DMS 273 (cell line): ENCODE measurements around the gene MLLT10.
"Not testable (repeated sequence)": the region's sequence is repeated elsewhere in the genome, so short reads cannot be mapped to it uniquely, and the experiment has no call there.

Source experiments
- DNase-seq: peaks from one replicate; lab custom pipeline; 2025; ENCODE audit not compliant: unreplicated experiment; lab: John Stamatoyannopoulos, UW

Gene MLLT10

GRCh38 chr10:21628645-21629044, 94.6 kb downstream of the MLLT10 start:
- DNase-seq = not testable (repeated sequence)

- no peak for DNase-seq
Observed at GRCh38 chr10:21634599-21635365, 100.8 kb downstream of the MLLT10 start.

DNA sequence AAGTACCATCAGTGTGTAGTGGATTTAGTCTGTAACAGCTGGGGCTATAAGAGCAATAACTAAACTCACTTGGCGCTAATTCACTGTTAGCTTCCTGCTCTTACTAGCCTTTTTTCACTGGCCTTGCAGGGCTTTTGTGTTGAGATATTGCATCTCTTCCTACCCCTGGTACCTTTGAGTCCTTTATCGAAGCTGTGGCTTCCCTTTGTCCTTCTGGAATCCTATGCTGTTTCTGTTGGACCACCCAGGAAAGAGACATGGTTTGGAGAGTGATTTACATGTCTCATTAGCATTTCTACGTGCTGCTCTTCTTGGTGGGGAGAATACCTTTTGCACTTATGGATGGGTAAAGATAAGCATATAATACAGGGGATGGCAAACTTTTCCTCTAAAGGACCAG, 103.8 kb downstream of the MLLT10 start:
- DNase-seq = no peak

DNA sequence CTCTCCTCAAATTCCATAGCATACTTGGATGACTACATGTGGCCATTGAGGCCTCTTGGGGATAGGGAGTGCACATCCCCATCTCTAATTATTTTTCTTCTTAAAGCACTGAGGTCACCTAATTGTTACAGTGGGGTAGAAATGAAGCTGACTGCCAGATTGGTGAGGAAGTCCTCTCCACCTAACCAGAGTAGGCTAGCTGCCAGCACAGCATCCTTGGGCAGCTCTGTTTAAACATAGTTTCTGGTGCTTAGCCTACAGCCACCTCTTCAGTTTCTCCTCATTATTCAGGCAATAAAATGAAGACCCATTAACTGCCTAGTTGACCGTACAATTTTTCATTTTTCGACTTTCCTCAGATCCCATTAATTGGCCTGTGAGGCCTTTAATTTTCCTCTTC, 104.6 kb downstream of the MLLT10 start:
- peak; percentile 2 for DNase-seq

DNA sequence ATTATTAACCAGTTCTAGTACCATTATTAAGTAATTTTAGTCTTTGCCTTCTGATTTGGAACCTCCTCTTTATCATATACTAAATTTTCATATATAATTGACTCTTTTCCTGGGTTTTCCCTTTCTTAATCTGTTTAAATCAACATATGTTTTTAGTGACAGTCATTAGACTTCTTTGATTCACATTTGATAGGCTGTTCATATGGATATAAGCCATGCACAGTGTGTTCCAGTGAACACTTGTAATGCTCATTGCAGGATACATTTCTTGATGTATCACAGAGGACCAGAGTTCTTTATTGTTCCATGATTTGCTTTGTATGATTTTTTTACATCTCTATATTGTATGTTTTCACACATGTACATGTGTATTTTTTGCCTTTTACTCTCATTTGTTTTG, 114.0 kb downstream of the MLLT10 start:
- DNase-seq = no peak

DNA sequence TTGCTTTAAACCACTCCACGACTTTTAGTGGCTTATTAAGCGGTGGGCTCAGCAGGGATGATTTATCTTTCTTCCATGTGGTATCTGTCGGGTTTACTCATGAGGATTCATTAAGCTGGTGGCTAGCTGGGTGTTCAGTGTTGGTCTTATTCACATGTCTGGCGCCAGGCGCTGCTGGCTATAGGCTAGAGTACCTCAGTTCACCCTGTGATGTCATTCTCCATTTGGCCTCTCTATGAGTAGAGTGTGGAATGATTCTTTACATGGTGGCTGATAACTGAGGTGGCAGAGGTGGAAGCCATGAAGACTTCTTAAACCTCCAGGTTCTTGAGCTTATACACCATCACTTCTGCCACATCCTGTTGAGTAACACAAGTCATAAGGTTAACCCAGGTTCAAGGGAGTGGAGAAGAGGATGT, 115.4 kb downstream of the MLLT10 start:
- DNase-seq = no peak

DNA sequence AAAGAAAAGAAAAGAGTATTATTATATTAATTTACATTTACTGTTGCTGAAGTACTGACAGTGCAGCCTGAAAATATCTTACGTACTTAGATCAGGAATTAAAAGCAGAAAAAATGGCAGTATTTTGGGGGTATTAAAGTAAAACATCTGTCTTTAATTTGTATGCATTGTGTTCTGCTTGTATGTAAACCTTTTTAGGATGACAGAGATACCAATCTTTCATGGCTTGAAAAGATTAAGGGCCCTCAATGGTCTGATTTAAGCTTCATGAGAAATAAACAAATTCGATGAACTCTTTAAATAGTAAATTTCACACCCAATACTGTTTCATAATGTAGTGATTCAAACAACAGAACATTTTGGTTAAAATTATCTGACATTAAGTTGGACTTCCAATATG, 116.3 kb downstream of the MLLT10 start:
- DNase-seq = no peak

DNA sequence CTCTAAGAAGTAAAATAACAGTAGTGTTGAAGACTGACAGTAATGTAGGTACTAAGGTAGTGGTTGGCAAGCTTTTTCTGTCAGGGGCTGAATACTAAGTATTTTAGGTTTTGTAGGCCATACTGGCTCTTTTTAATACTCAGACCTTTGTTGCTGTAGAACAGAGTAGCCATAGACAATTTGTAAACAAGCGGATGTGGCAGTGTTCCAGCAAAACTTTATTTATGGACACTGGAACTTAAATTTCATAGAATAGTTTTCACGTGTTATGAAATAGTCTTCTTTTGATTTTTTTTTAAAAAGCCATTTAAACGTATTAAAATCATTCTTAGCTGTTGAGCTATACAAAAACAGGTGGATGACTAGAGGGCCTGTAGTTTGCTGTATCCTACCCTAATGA, 121.2 kb downstream of the MLLT10 start:
- no peak for DNase-seq

- no peak for DNase-seq
Observed at GRCh38 chr10:21655687-21656086, 121.7 kb downstream of the MLLT10 start.

DNA sequence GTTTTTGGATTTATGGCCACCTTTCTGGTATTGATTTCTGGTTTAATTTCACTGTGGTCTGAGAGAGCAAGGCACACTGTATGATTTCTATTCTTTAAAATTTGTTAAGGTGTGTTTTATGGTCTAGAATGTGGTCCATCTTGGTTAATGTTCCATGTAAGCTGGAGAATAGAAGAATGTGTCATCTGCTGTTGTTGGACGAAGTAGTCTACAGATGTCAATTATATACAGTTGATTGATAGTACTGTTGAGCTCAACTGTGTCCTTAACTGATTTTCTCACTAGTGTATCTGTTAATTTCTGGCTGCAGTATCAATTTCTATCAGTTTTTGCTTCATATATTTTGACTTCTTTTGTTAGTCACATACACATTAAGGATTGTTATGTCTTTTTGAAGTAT, 127.1 kb downstream of the MLLT10 start:
- DNase-seq = no peak

- no peak for DNase-seq
Observed at GRCh38 chr10:21661935-21662334, 127.9 kb downstream of the MLLT10 start.

DNA sequence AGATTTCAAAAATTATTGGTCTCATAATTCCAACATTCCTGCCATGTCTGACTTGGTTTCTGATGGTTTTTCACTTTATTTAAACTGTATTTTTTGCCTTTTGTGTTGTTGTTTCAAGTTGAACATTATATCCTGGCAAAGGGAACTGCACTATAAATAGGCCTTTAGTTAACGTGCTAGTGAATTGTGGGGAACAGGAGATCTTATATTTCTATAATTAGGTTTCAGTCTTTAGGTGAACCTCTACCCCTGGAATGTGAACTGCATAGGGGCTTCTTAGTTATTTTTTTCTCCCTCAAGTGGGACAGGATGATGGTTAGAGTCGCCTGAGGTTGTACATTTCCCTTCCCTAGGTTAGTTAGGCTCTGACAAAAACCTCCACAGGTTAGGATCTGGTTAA, 128.6 kb downstream of the MLLT10 start:
- DNase-seq = no peak

GRCh38 chr10:21668831-21669230, 134.8 kb downstream of the MLLT10 start:
- DNase-seq = no peak

- DNase-seq = no peak
Observed at GRCh38 chr10:21670391-21670790, 136.4 kb downstream of the MLLT10 start.

- DNase-seq = no peak
Observed at GRCh38 chr10:21673668-21674067, 139.6 kb downstream of the MLLT10 start.

- DNase-seq = peak; percentile 59
Observed at GRCh38 chr10:21675157-21675796, 141.2 kb downstream of the MLLT10 start.

- DNase-seq = no peak
Observed at GRCh38 chr10:21677551-21677950, 143.5 kb downstream of the MLLT10 start.

DNA sequence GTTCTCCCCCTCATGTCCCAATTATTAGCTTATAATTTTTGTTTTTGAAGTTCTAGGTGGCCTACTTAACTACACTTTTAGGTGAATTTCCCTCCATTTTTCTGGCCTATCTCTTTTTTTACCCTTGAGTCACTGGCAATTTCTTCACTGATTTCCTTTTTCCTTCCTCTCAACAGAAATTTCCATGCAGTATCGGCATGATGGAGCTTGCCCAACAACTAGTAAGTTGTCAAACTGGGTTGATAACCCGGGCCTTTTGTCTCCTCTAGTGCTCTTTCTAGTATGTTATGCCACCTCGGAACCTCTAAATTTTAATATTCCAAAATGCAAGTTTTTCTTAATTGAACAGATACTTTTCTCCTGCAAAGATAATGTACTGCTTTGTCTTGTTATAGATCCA, 147.1 kb downstream of the MLLT10 start:
- no peak for DNase-seq

GRCh38 chr10:21687266-21688008, 153.4 kb downstream of the MLLT10 start:
- no peak for DNase-seq

DNA sequence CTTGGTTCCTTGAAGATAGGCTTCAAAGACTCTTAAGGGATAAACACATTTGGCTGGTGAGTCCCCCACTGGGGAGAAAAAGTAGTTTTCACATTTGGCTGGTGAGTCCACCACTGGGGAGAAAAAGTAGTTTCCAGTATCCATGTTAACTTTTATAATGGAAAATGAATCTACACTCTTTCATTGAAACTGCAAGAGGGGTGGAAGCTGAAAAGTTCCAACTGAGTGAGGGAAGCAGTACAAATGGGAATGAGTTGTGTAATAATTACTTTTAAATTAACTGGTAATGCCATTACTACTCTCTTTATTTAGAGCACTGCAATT, 153.9 kb downstream of the MLLT10 start:
- no peak for DNase-seq

DNA sequence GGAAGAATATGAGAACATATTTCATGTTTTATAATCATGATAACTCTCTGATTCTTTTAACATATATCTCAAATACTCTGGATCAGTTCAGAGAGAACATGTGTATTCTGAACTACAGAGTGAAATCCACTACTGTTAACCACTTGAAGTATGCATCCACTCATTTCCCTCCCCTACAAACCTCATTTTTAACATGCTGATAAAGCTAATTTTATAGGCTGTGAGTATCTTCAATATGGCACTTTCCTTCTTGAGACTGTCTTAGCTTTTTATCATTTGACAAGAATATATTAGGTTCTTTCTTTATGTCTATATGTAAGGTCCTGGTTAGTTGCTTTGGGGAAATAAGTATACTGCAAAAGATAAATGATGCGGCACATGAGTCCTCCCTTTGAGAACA, 154.8 kb downstream of the MLLT10 start:
- no peak for DNase-seq

- no peak for DNase-seq
Observed at GRCh38 chr10:21689881-21690280, 155.8 kb downstream of the MLLT10 start.
